HCT116 (cell line): ENCODE data around the gene SLC41A1. TPM values are rescaled to one million over a fixed set of nuclear protein-coding genes. Genes with fewer than 3 reads are reported as not detected.

Experiments
- ATAC-seq: fragments of 200-7000 bp; cut with Tn5 transposase; 2 replicates; pipeline ENCODE4 v1.9.1; 2020; ENCODE audit warnings: mild to moderate bottlenecking, moderate library complexity
- Bru-seq: library from RNA; stranded (reverse); fragments of 400-500 nt; gene quantifications from one replicate; lab custom pipeline; 2021; lab: Mats Ljungman, UMichigan
- BruChase-seq, 2 experiments: library from RNA; stranded (reverse); fragments of 400-500 nt; gene quantifications; one replicate each; lab custom pipeline; 2021; lab: Mats Ljungman, UMichigan
- BruUV-seq: library from RNA; stranded (reverse); fragments of 400-500 nt; replicated peaks from 2 replicates; lab custom pipeline; 2021; lab: Mats Ljungman, UMichigan
- CTCF ChIA-PET: fragments of 300-600 bp; sonication (Branson Sonifier 250); formaldehyde crosslinking; loops from one replicate; lab custom pipeline; 2021; ENCODE audit warnings: antibody characterized with exemption; lab: Charles Lee
- POLR2A ChIA-PET: fragments of 300-600, 350-600 bp; sonication (Branson Sonifier 250); formaldehyde crosslinking; loops from one replicate; lab custom pipeline; 2021; ENCODE audit warnings: antibody characterized with exemption; lab: Charles Lee
- RAD21 ChIA-PET, 2 experiments: fragments of 300-600 bp; sonication (Branson Sonifier 250); formaldehyde crosslinking; loops; one replicate each; lab custom pipeline; 2023; ENCODE audit warnings: low total read pairs in 2 of 2; ENCODE audit not compliant: uncharacterized antibody in 2 of 2, unreplicated experiment in 2 of 2, low non-redundant PET in 1 of 2; lab: Charles Lee
- DNase-seq: peaks from one replicate; pipeline ENCODE4 v3.0.0-alpha.2; 2010; ENCODE audit warnings: low read depth, low spot score
- H2AFZ ChIP-seq: fragments of 200-600 bp; shearing (Covaris generic), sonication (generic); 2 replicates; pipeline ENCODE4 v1.6.1; 2017; ENCODE audit warnings: low read depth, mixed run types, mixed read lengths, antibody characterized with exemption, low read length; ENCODE audit not compliant: poor library complexity, severe bottlenecking
- H3K27ac ChIP-seq: 2 replicates; pipeline ENCODE4 v1.5.1; 2012; ENCODE audit warnings: low read depth, low read length
- H3K27me3 ChIP-seq: fragments of 200-600 bp; sonication (generic); 2 replicates; pipeline ENCODE4 v1.6.1; 2016; ENCODE audit warnings: mixed run types, low read length, mixed read lengths; ENCODE audit not compliant: insufficient read depth
- H3K36me3 ChIP-seq, 2 experiments: fragments of 200-500 bp in 1 of 2; fragments of 200-600 bp in 1 of 2; sonication (Bioruptor generic) in 1 of 2; sonication (generic) in 1 of 2; 2 replicates each; pipeline versions ENCODE4 v1.5.1 to v1.6.1; 2014 to 2016; ENCODE audit warnings: low read length in 2 of 2, inconsistent platforms in 1 of 2, mixed read lengths in 1 of 2, mixed run types in 1 of 2; ENCODE audit not compliant: insufficient read depth in 2 of 2, control insufficient read depth in 1 of 2
- H3K4me1 ChIP-seq, 2 experiments: fragments of 200-600 bp in 1 of 2; sonication (generic) in 1 of 2; 2 replicates each; pipeline versions ENCODE4 v1.5.1 to v1.6.1; 2012 to 2017; ENCODE audit warnings: low read length in 2 of 2, inconsistent platforms in 1 of 2, mild to moderate bottlenecking in 1 of 2, mixed read lengths in 1 of 2, mixed run types in 1 of 2, moderate library complexity in 1 of 2; ENCODE audit not compliant: insufficient read depth in 2 of 2, control insufficient read depth in 1 of 2
- H3K4me2 ChIP-seq: fragments of 200-600 bp; sonication (generic); 2 replicates; pipeline ENCODE4 v1.6.1; 2017; ENCODE audit warnings: mixed run types, low read length, mixed read lengths
- H3K4me3 ChIP-seq, 2 experiments: fragments of 200-600 bp in 1 of 2; sonication (generic) in 1 of 2; replicated peaks in 1 of 2; 2 replicates each; pipeline ENCODE4 v1.5.1; 2011 to 2016; ENCODE audit warnings: low read length in 2 of 2, control low read depth in 1 of 2, low read depth in 1 of 2, mild to moderate bottlenecking in 1 of 2, mixed read lengths in 1 of 2, mixed run types in 1 of 2
- H3K79me2 ChIP-seq: fragments of 200-600 bp; sonication (generic); 2 replicates; pipeline ENCODE4 v1.6.1; 2017; ENCODE audit warnings: mild to moderate bottlenecking, mixed run types, low read length, moderate library complexity, mixed read lengths; ENCODE audit not compliant: insufficient read depth
- H3K9ac ChIP-seq: fragments of 200-600 bp; sonication (generic); 2 replicates; pipeline ENCODE4 v1.6.1; 2016; ENCODE audit warnings: low read length, mixed read lengths
- H3K9me2 ChIP-seq: fragments of 200-600 bp; sonication (generic), shearing (Covaris generic); 2 replicates; pipeline ENCODE4 v1.6.1; 2017; ENCODE audit warnings: mixed run types, mild to moderate bottlenecking, moderate library complexity; ENCODE audit not compliant: insufficient read depth
- H3K9me3 ChIP-seq, 2 experiments: fragments of 200-500 bp in 1 of 2; fragments of 200-600 bp in 1 of 2; sonication (Bioruptor generic) in 1 of 2; sonication (generic) in 1 of 2; 2 replicates each; pipeline ENCODE4 v1.6.1; 2014 to 2017; ENCODE audit warnings: low read length in 2 of 2, mixed read lengths in 2 of 2, inconsistent platforms in 1 of 2, low read depth in 1 of 2, mild to moderate bottlenecking in 1 of 2, mixed run types in 1 of 2, moderate library complexity in 1 of 2; ENCODE audit not compliant: control insufficient read depth in 1 of 2, insufficient read depth in 1 of 2
- H4K20me1 ChIP-seq: fragments of 200-600 bp; sonication (generic), shearing (Covaris generic); 2 replicates; pipeline ENCODE4 v1.6.1; 2017; ENCODE audit warnings: mixed run types, mild to moderate bottlenecking, moderate library complexity; ENCODE audit not compliant: insufficient read depth
- CBX3 ChIP-seq: IDR thresholded peaks from 2 replicates; pipeline ENCODE4 v1.6.1; 2012; ENCODE audit warnings: low read depth
- EGR1 ChIP-seq: IDR thresholded peaks from 2 replicates; pipeline ENCODE4 v1.6.1; 2012; ENCODE audit warnings: low read depth
- ELF1 ChIP-seq: IDR thresholded peaks from 2 replicates; pipeline ENCODE4 v1.6.1; 2012; ENCODE audit warnings: low read depth, borderline replicate concordance
- FOSL1 ChIP-seq: IDR thresholded peaks from 2 replicates; pipeline ENCODE4 v1.6.1; 2012; ENCODE audit warnings: low read depth
- JUND ChIP-seq: IDR thresholded peaks from 2 replicates; pipeline ENCODE4 v1.6.1; 2012
- POLR2A ChIP-seq: IDR thresholded peaks from 2 replicates; pipeline ENCODE4 v1.7.0; 2011; ENCODE audit warnings: borderline replicate concordance; ENCODE audit not compliant: insufficient read depth, insufficient read length; ENCODE audit errors: extremely low read depth
- POLR2AphosphoS5 ChIP-seq: IDR thresholded peaks from 2 replicates; pipeline ENCODE4 v1.6.1; 2011; ENCODE audit warnings: mild to moderate bottlenecking, low read depth, low read length, moderate library complexity
- RAD21 ChIP-seq: IDR thresholded peaks from 2 replicates; pipeline ENCODE4 v1.6.1; 2012; ENCODE audit warnings: low read depth, mild to moderate bottlenecking
- SIN3A ChIP-seq: IDR thresholded peaks from 2 replicates; pipeline ENCODE4 v1.6.1; 2012; ENCODE audit warnings: low read depth
- SP1 ChIP-seq: IDR thresholded peaks from 2 replicates; pipeline ENCODE4 v1.6.1; 2012; ENCODE audit warnings: low read depth
- TCF7L2 ChIP-seq: IDR thresholded peaks from 2 replicates; pipeline ENCODE4 v1.7.0; 2011; ENCODE audit warnings: borderline replicate concordance, inconsistent platforms; ENCODE audit not compliant: insufficient read depth, insufficient read length; ENCODE audit errors: extremely low read depth
- ZFX ChIP-seq: fragments of 450-650 bp; IDR thresholded peaks from 2 replicates; pipeline ENCODE4 v1.6.1; 2017
- intact Hi-C: fragments of 100-400 bp; cut with micrococcal nuclease; formaldehyde crosslinking; loops from 2 replicates; pipeline ENCODE4 v1.10.0; 2022
- long read RNA-seq: library from polyadenylated mRNA; unstranded; transcript quantifications from one replicate; pipeline ENCODE4 v2.0.0, GENCODE V29; 2021; ENCODE audit not compliant: unreplicated experiment
- polyA plus RNA-seq: library from polyadenylated mRNA; unstranded; fragments of >200 nt; gene quantifications from 2 replicates; pipeline ENCODE4 v1.2.1, GENCODE V29; 2012; ENCODE audit warnings: missing spikeins
- total RNA-seq: library from RNA; stranded (reverse); gene quantifications from one replicate; pipeline ENCODE4 v1.2.1, GENCODE V29; 2021; ENCODE audit not compliant: unreplicated experiment
- TF ChIP-seq, protein P1 (sequence below): IDR thresholded peaks from 2 replicates; pipeline ENCODE4 v1.6.1; 2012

SLC41A1 gene
- total RNA-seq (35.9 TPM), Bru-seq, nascent RNA (percentile 65 among the genes with signal in this experiment), BruChase-seq, experiment 1, labeled RNA remaining after a 6-hour chase (percentile 92 among the genes with signal in this experiment), BruChase-seq, experiment 2, labeled RNA remaining after a 2-hour chase (percentile 86 among the genes with signal in this experiment)
- 25.9 and 28.4 TPM in 2 replicates for polyA plus RNA-seq
- long read RNA-seq, full-length matches to known transcripts = 7 of 25 reads
- long read RNA-seq, partial matches to known transcripts = 6 of 25 reads
- long read RNA-seq, other reads (novel, unspliced or antisense) = 12 of 25 reads

DNA sequence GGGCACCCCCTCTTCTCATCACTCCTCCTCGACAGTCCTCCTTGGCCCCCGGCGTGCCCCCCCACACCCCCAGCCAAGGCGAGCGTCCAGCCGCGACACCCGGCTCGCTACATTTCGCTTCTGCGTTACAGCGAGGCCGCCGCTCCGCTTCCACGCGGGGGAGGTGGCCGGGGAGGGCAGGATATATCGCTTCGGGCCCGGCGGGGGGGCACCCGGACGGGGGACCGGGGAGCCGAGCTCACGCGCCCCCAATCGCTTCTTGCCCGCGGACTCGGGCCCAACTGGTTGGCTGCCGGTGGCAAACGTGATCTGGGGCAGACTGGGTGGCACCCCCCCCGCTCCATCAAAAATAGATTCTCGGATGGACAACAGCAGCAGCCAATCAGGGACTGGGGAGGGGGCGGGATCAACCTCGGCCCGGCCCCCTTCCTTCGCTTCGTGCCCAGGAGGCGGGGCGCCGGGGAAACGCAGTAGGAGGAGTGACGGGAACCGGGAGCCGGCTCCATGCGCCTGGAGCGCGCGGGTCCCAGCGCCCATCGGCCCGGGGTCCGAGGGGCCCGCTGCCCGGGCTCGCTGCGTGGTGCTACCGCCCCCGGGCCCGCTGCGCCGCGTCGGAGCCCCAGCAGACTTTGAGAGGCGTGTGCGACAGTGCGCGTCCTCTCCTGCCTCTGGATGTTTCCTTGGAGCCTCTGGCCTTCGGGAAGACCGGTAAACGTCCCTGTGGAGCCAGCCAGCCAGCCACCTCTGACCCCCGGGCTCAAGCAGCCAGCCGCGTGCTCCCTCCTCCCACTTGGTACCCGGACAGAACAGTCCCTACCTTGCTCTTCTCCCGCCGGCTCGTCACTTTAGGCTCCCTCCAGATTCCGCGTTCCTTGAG lies at the start of gene SLC41A1:
TSS of gene SLC41A1 (minus strand) at position 321 of the 877 bp plus-strand sequence. CDS start 2,757 bp downstream, outside the sequence.
- no TSS peak for BruUV-seq
- RAD21 ChIA-PET = interaction anchor here in 1 of 2 experiments (0.7 kb wide), 1 partner anchor 222 kb away, joined by 3 read pairs; no protein-coding TSS in a partner anchor
- no peaks in the 10 kb centered on the region for H4K20me1 ChIP-seq
- peak within 1 kb of the TSS; percentile 84 for H3K9ac ChIP-seq
- CTCF ChIA-PET = interaction anchor here (1.2 kb wide), 1 partner anchor 156 kb away, joined by 3 read pairs; no protein-coding TSS in a partner anchor
- H3K36me3 ChIP-seq = peaks cover 6 to 16% of the 10 kb centered on the region in 2 experiments; a peak in 2 of 4 replicates
- DNase-seq (peak; percentile 76), ATAC-seq (peak; percentile 93)
- H3K27ac ChIP-seq = peak within 1 kb of the TSS; percentile 58
- H3K4me1 ChIP-seq = peaks cover 7 to 20% of the 10 kb centered on the region in 2 experiments; a peak in 3 of 4 replicates
- peak within 1 kb of the TSS; percentile 70 for H2AFZ ChIP-seq
- H3K27me3 ChIP-seq = no peaks in the 10 kb centered on the region
- peak within 1 kb of the TSS; percentile 90 for H3K4me2 ChIP-seq
- POLR2A ChIA-PET = interaction anchor here (0.8 to 1.0 kb wide), 2 partner anchors 13 to 147 kb away, joined by 3 to 5 read pairs; no protein-coding TSS in a partner anchor
- TF ChIP-seq TCF7L2 (peak; percentile 15), FOSL1 (no peak), POLR2A (peak; percentile 68), EGR1 (peak; percentile 58; the same call in 1 of the 2 replicates), SP1 (peak; percentile 93), CBX3 (peak; percentile 29; the same call in 1 of the 2 replicates), JUND (no peak), ELF1 (no peak), POLR2AphosphoS5 (peak; percentile 92), SIN3A (peak; percentile 69), RAD21 (no peak), ZFX (peak; percentile 41)
- TF ChIP-seq, protein P1, sequence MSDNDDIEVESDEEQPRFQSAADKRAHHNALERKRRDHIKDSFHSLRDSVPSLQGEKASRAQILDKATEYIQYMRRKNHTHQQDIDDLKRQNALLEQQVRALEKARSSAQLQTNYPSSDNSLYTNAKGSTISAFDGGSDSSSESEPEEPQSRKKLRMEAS = peak; percentile 51; the same call in 1 of the 2 replicates
- no peaks in the 10 kb centered on the region; the same call in 1 of the 2 replicates for H3K9me2 ChIP-seq
- H3K9me3 ChIP-seq = no peaks in the 10 kb centered on the region
- peaks cover 27% of the 10 kb centered on the region; the same call in 1 of the 2 replicates for H3K79me2 ChIP-seq
- H3K4me3 ChIP-seq = peak within 1 kb of the TSS; percentile 64 to 72
- intact Hi-C loops = loop anchor here (1.0 to 5.0 kb wide), 2 partner anchors 64 to 94 kb away; no protein-coding TSS in a partner anchor
